Left cardiac atrium (tissue), 4 donors: Measurements from ENCODE around the gene SPATS2L. TPM values are rescaled to one million over a fixed set of nuclear protein-coding genes. Genes with fewer than 3 reads are reported as not detected.
A peak's percentile ranks its signal among the peaks of the same experiment; 100 is the strongest.

Experiments
- ATAC-seq, 2 donors: fragments of 200-7000 bp; cut with Tn5 transposase; one replicate each; pipeline ENCODE4 v1.9.1; 2020; ENCODE audit warnings: mild to moderate bottlenecking in 2 of 2, moderate library complexity in 2 of 2
- DNase-seq: peaks from one replicate; pipeline ENCODE4 v3.0.0-alpha.2; 2020
- intact Hi-C, 2 donors: fragments of 100-400 bp; cut with DNase I; formaldehyde crosslinking; loops; one replicate each; pipeline versions ENCODE4 v1.14.1 to v1.15.1; 2022 to 2023
- long read RNA-seq: library from polyadenylated mRNA; unstranded; transcript quantifications from one replicate; pipeline ENCODE4 v2.0.0, GENCODE V29; 2021
- total RNA-seq, 2 donors: library from RNA; stranded (reverse); fragmentation: NEBNext Ultra II Directional; extraction: Animal tissue kit (Norgen Biotek cat#: 25700); gene quantifications; one replicate each; pipeline ENCODE4 v1.2.1, GENCODE V29; 2021
- donor health status: DM: no; HTN: yes; CAD: no.
- donor health status: DM: no; HTN: yes; CAD: no; lungs with severe emphysema.
- donor health status: DM: yes; HTN: yes; CAD: no.
- donor health status: Dilated cardiomyopathy.

Gene SPATS2L, protein sequence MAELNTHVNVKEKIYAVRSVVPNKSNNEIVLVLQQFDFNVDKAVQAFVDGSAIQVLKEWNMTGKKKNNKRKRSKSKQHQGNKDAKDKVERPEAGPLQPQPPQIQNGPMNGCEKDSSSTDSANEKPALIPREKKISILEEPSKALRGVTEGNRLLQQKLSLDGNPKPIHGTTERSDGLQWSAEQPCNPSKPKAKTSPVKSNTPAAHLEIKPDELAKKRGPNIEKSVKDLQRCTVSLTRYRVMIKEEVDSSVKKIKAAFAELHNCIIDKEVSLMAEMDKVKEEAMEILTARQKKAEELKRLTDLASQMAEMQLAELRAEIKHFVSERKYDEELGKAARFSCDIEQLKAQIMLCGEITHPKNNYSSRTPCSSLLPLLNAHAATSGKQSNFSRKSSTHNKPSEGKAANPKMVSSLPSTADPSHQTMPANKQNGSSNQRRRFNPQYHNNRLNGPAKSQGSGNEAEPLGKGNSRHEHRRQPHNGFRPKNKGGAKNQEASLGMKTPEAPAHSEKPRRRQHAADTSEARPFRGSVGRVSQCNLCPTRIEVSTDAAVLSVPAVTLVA
- 100 to 1,000 TPM in 1 of 2 donors, 10 to 100 TPM in 1; 95.7 to 117 TPM for total RNA-seq
- long read RNA-seq, partial matches to known transcripts, result 14 of 29 reads
- long read RNA-seq, other reads (novel, unspliced or antisense), result 8 of 29 reads

DNA sequence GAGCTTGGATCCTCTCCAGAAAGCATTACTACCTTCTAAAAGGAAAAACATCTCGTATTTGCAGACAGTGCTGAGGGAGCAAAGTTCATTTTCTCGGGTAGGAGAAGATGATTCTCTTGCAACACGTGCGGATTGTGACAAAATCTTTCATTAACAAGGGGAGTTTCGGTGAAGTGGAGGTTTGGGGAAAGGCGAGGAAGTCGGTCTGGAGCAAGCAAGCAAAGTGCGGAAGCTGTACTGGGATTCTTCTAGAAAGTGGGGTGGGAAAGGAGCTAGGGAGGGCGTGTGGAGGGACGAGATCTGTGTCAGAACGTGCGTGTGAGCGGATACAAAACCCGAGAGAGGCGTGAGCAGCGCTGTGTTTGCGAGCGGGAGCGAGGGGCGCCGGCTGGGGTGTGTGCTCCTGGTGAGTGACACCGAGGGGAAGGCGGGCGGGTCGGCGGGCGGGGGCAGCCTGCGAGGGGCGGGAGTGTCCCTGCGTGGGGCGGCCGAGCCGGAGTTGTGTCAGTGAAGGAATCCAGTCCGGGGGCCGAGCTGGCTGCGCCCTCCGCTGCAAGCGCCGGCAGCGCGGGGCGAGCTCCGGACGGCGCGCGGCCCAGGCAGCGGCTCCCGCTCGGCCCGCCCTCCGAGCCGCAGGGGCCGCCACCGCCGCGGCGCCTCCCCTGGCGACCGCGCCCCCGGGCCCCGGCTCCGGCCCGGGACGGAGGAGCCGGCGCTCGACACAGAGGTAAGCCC lies at the start of gene SPATS2L:
Gene SPATS2L, plus strand, starts transcription at position 498 of the 735 bp plus-strand sequence. CDS start 82,552 bp downstream, outside the sequence.
- intact Hi-C loops, result loop anchor here in 1 of 2 donors (5.0 to 10.0 kb wide), 2 partner anchors 158 to 319 kb away; no protein-coding TSS in a partner anchor
- peak; percentile 83 to 89 for ATAC-seq

DNA sequence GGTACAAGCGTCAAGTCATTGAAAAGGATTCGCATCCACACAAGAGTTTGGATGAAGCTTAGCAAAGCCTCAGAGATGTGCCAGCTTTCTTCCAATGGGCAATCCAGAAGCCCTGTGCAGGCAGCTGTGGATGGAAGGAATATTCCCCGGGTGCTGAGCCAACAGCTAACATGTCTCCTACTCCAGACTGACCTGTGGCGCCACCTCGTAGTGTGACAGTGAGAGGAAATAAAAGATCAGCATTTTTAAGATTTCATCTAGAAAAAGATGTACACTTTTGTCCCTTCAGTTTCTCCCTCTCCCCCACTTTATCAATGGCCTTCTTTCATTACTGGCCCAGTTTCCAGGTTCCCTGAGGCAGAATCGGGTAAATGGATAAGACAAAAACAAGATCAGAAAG lies 48.9 kb upstream of the SPATS2L start:
- intact Hi-C loops, result no loop called here
- DNase-seq (no peak), ATAC-seq (no peak)

More for the DNA sequence above, at the start of gene SPATS2L:
- peak; percentile 85 for DNase-seq

DNA sequence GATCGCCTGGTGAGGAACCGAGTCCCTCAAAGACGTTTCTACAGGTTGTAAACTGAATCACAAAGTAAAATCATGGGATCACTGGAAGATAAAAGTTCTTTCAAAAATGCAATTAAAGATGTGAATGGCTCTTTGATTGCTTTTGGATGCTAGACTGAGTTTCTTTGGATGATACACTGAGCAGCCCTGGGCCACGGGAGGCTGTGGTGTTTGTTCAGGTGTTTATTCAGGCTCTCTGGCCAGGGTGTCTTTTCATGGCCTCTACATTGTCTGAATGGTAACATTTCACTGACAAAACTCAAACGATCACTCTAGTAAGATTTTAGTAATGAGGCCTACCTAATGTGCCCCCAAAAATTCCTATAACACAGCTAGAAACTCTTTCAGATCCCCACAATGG lies 48.4 kb upstream of the SPATS2L start:
- ATAC-seq, result no peak
- no peak for DNase-seq
- intact Hi-C loops, result no loop called here

DNA sequence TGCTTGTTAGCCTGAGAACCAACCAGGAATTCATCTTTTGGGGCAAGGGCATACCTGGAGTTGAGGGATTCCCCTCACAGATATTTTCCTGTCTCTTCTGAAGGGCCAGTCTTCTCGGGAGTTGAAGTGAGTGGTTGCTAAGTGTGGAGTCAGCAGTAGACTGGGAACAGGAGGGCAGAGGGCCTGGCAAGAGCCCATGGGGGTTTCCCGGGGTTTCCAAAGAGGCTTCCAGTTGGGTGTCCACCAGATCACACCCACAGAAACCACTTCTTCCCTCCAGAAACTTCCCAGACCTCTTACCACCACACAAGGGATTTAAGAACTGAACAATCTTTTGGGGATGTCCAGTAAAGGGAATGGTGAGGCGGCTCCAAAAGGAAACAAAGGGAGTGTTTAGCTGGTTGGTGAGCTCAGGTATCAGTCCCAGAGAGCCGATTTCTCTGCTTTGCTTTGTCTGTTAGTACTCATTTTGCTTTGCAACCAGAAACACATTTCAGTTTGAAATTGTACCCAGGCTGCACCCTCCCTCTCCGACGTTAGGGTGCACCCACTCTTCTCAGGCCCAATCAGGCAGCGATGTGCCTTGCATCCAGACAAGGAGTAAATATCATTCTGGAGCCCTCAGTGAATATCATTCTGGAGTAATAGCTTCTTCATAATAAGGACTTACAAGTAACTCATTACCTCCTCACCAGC lies 47.5 kb upstream of the SPATS2L start:
- ATAC-seq (no peak), DNase-seq (no peak)
- intact Hi-C loops, result no loop called here

GRCh38 chr2:200259577-200259957 lies 46.9 kb upstream of the SPATS2L start:
- ATAC-seq (no peak), DNase-seq (no peak)
- intact Hi-C loops, result no loop called here

GRCh38 chr2:200262047-200262446 lies 44.4 kb upstream of the SPATS2L start:
- ATAC-seq, result no peak
- intact Hi-C loops, result no loop called here
- DNase-seq, result no peak

GRCh38 chr2:200263279-200263678 lies 43.2 kb upstream of the SPATS2L start:
- DNase-seq (no peak), ATAC-seq (no peak)
- intact Hi-C loops, result no loop called here

DNA sequence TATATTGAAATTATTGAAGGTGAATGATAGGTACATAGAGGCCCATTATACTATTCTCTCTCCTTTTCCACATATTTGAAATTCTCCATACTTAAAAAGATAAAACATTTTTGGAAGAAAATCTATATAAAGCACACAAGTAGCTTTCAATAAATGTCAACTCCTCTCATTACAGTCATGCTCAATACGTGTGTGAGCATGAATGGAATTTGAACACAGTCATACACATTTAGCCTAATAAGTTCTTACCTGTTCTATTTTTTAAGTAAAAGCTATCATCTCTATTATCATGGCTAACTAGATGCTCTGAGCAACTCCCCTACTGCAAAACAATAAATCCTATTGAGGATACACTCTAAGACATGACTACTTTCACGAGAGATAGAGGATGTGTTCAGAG lies 41.9 kb upstream of the SPATS2L start:
- ATAC-seq (no peak), DNase-seq (no peak)
- intact Hi-C loops, result no loop called here

- intact Hi-C loops, result no loop called here
These were observed 40.1 kb upstream of the SPATS2L start for GRCh38 chr2:200266406-200266805.

GRCh38 chr2:200267350-200267749 lies 39.1 kb upstream of the SPATS2L start:
- ATAC-seq, result no peak
- no peak for DNase-seq
- intact Hi-C loops, result no loop called here

More at GRCh38 chr2:200266406-200266805, 40.1 kb upstream of the SPATS2L start:
- no peak for DNase-seq
- ATAC-seq, result no peak

GRCh38 chr2:200270732-200271131 lies 35.8 kb upstream of the SPATS2L start:
- DNase-seq (no peak), ATAC-seq (no peak)
- intact Hi-C loops, result no loop called here

DNA sequence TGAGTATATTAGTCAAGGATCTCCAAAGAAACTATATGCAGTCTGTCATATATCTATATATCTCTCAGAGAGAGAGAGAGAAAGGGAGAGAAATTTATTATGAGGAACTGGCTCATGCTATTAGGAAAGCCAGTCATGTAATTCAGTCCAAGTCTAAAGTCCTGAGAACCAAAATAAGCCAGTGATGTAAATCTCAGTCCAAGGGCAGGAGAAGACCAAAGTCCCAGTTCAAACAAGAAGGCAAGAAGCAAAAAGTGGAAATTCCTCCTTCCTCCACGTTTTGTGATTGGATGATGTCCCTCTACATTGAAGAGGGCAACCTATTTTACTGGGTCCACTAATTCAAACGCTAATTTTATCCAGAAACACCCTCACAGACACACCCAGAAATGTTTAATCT lies 34.2 kb upstream of the SPATS2L start:
- no peak for DNase-seq
- ATAC-seq, result no peak
- intact Hi-C loops, result no loop called here

GRCh38 chr2:200274116-200275075 lies 32.1 kb upstream of the SPATS2L start:
- DNase-seq (no peak), ATAC-seq (no peak)
- intact Hi-C loops, result no loop called here

DNA sequence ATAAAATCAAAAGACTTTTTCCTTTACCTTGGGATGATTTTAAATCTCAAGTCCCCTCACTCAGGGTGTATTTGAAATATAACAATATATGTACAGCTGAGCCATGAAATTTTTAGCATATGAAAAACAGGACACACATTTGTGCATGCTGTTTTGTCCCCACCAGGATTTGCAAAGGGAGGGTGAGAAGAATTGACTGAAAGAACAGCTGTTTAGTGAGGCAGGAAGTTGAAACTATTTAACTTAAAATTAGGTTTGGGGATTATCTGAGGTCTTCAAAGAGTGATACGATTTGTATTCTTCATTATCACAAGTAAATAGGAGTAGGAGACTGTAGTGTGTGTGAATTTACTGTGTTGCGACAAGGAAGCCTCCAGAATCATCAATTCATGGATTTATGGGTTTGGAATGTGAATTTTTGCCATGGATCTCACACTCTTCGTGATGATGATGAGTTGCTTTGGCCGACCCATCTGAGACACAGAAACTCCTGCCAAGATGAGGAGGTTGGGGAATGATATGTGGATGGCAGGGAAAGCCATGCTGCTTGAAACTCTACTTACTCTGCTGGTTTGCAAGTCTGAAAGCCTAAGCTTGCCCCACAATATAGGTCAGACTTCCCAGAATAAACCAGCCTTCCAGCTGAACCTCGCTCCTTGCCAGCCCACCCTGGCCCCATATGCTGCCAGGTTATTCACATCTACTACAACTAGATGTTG lies 31.0 kb upstream of the SPATS2L start:
- intact Hi-C loops, result no loop called here
- ATAC-seq, result no peak
- no peak for DNase-seq

GRCh38 chr2:200276472-200276871 lies 30.0 kb upstream of the SPATS2L start:
- no peak for DNase-seq
- ATAC-seq, result no peak
- intact Hi-C loops, result no loop called here

GRCh38 chr2:200278694-200279316 lies 27.7 kb upstream of the SPATS2L start:
- ATAC-seq (no peak), DNase-seq (no peak)
- intact Hi-C loops, result no loop called here

DNA sequence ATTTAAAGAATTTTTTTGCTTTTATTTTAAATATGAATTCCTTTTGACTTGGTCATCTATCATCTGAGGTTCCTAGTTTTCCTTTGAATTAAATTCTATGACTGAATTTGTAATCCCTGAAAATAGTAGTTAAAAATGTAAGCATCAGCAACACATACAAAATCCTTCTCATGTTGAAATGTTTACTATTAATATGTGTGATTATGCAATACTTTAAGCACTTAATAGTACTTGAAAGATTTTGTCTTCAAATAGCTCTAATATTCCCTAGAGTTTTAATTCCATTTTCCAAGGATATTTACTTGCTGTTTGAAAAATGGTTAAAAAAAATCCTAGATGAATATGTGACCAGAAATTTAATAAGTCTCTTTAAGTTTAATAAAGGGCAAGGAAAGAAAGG lies 26.6 kb upstream of the SPATS2L start:
- no peak for DNase-seq
- ATAC-seq, result no peak
- intact Hi-C loops, result no loop called here
